CD1c-positive myeloid dendritic cell (primary cell): ENCODE data around the gene HTR4.

Experiments used
- DNase-seq: peaks from one replicate; pipeline ENCODE4 v3.0.0-alpha.2; 2016; ENCODE audit errors: extremely low spot score

The HTR4 gene

DNA sequence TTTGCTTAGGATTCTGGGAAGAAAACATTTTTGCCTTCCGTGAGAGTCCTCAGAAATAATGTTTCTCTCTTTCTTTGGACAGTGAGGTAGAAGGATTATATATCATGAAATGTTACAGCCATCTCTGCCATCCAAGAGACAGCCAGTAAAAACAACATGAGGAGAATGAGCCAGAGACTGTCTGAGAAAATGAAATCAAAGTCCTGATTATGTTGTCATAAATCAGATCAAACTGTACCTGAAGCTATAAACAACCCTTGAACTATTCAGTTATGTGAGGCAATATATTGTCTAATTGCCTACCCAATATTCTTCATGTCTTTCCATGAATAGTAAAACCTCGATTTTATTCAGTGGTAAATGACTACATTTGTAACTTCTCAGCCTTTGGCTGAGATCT lies 9.2 kb upstream of the HTR4 start:
- DNase-seq = no peak

DNA sequence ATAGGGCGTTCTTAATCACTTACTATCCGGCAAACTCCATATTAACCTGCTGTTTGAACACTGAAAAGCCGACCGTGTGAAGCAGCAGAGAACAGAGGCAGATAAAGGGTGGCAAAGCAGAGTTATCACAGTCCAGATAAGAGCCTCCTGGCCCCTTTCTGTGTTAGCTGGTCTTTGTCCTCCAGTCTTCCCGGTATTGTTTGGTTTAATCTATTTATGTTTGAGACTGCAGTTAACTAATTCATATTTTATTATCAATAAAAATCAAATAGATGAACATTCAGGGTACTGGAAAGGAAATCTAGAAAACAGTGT lies 6.0 kb upstream of the HTR4 start:
- no peak for DNase-seq

DNA sequence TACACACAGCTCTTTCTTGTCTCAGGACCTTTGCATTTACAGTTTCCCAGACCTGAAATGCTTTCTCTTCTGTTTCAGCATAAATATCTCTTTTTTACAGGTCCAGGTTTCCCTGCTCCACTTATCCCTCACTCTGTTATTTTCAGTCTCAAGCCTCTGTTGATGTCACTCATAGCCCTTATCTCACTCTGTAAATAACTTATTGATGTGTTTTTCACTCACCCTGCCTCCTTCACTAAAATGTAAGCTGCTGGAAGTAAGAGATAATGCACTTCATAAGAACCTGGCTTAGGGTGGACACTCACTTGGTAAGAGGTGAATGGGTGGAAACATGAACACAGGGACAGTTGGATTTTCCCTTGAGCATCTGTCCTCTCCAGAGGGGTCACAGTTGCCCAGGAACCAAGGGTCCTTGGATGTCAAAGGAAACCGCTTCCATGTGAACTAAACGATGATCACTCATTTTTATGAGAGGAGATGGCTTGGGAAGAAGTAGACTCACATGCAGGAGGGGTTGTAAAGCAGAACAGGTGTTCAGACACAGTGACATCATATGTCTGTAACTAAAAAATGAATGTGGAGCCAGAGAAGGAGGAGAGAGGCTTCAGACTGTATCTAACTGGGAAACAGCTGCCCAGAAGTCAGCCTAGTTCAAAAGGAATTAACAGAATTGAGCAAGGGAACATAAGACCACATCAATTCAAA lies 5.5 kb upstream of the HTR4 start:
- no peak for DNase-seq

GRCh38 chr5:148653291-148653835 lies 964 bp downstream of the HTR4 start:
- DNase-seq = no peak

DNA sequence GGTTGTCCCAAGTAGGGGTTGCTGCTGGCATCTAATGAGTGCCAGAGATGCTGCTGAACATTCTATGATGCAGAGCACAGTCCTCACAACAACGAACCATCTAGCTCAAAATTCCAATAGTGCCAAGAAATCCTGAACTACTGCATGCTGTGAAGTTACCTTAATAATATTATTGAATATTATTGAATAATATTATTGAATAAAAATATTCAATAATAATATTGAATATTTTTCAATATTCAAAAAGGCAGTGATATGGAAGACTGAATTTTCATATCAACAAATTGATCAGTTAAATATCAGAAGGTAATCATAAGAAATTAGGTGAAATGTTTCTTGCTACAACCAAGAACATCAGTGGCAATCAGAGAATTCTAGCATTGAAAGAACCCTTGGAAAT lies 2.8 kb downstream of the HTR4 start:
- no peak for DNase-seq

GRCh38 chr5:148645527-148645926 lies 8.8 kb downstream of the HTR4 start:
- DNase-seq = no peak

DNA sequence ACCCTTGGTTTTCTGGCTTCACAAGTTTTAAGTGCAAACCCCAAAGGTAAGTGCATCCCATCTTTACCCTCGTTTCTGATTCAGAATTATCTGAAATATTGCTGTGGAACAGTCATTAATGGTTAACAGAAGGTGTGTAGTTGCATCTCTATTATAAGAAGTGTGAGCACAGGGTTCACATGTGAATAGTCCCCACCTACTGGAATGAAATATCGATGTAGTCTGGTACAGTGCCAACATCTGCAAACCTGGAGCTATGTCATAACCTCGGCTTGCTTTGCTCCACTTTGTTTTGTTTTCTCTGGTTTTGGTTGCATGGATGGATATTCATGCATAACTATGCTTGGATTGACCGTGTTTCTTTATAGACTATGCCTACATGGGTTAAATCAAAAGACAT lies 12.6 kb downstream of the HTR4 start:
- DNase-seq = no peak

GRCh38 chr5:148640471-148640870 lies 13.9 kb downstream of the HTR4 start:
- no peak for DNase-seq

DNA sequence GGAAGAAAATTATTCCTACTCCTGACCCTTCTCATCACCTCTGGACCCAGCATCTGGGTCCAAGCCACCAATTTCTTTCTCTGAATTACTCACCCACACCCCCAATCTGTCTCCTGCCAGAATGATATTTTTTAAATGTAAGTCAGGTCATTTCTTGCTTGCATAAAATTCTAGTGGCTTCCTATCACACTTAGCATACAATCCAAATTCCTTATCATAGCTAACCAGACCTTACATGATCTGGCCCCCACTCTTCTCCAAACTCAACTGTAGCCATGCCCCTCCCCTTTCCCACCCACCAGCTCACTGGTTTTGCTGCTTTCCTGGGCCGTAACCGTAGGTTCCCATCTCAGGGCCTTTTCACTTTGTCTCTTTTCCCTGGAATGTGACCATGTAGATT lies 15.2 kb downstream of the HTR4 start:
- DNase-seq = no peak

- DNase-seq = no peak
Measured at GRCh38 chr5:148636353-148636752, 18.0 kb downstream of the HTR4 start.

GRCh38 chr5:148635321-148636083 lies 18.8 kb downstream of the HTR4 start:
- DNase-seq = no peak

GRCh38 chr5:148633067-148633377 lies 21.3 kb downstream of the HTR4 start:
- DNase-seq = no peak

GRCh38 chr5:148632255-148633066 lies 21.9 kb downstream of the HTR4 start:
- no peak for DNase-seq

- DNase-seq = no peak
Measured at GRCh38 chr5:148626986-148627385, 27.3 kb downstream of the HTR4 start.

DNA sequence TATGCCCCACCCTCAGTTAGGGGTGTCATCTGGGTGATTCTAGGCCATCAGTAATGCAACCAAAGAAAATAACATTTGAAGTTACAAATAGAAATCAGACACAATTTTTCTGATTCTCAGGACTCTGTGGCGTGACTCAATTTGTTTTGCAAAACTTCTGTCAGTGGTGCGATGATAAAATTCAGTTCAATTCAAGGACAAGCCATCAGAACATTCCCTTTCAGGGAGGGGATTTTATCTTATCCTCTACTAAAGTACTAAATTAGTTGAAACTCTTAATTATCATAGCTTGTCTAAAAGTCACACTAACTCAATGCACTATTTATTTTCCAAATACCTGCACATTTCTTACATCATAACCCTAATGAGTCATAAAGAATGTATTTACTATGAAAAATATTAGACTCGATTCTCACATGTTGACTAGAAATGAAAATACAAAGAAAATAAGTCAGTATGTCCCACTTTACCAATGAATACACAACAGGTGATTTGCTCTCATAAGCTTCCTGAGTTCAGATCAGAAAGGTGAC lies 28.2 kb downstream of the HTR4 start:
- no peak for DNase-seq

DNA sequence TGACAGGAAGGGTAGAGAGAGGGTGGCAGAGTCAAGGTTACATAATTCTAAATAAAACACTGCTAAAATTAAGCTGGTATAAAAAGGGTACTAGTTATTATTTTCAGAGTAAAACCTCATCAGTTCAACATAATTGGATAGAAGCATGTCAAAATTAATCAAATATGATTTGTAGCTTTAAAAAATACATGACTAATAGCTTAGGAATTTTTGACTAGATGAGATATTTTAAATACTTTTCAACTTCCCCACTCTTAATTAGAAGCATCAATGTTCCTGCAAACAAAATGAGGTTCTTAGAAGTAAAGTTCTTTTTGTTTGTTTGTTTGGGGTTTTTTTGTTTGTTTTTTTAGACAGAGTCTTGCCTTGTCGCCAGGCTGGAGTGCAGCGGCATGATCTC lies 29.1 kb downstream of the HTR4 start:
- no peak for DNase-seq

- no peak for DNase-seq
Measured at GRCh38 chr5:148623741-148624140, 30.6 kb downstream of the HTR4 start.

DNA sequence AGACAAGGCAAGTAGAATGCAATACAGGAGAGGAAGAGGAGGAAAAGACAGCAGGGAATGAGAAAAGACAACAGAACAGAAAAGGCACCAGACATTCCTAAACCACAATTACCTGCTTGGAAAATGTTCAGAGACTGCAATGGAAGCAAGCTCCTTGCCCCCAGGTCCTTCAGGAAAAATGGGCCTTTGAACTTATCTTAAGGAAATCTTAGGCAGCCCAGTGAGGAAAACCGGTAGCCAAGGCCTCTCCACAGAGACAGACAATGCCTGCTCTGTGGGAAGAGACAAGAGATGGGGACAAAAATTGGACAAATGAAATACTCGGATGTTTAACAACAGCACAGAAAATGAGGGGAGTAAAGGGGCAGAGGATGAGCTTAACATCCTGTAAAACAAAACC lies 31.2 kb downstream of the HTR4 start:
- no peak for DNase-seq

DNA sequence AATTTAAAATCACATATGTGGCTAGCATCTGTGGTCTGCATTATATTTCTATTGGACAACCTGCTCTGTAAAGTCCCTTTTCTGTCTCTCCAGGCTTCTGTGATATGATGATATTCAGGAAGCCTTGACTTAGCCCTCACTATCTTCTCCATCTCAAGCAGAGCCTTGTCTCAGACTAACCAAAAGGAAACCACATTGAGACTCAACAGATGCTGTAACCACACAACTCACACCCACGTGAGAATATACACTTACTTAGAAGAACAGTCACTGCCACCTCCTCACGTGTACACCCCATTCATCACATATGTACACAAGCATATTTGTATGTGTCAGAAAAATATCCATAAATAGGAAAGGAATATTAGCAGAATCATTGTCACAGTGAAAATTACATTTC lies 33.6 kb downstream of the HTR4 start:
- peak; percentile 20 for DNase-seq

DNA sequence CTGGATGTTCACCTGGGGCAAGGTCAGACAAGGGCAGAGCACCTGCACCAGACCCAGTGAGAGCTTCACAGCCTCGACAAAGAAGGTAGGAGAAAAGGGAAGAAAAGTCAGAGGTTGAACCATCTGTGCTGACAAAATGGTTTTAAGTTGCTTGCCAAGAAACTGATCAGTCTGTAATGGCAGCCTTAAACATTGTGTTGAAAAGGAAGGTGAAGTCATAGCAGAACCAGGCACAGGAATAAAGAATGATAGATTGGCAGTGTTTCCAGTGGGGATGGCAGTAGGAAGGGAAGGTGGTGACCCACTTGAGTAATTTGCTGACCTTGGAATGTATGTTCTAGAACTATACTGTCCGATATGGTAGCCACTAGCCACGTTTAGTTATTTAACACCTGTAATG lies 34.2 kb downstream of the HTR4 start:
- DNase-seq = no peak

- no peak for DNase-seq
Measured at GRCh38 chr5:148619484-148619883, 34.8 kb downstream of the HTR4 start.

- DNase-seq = no peak
Measured at GRCh38 chr5:148615644-148616275, 38.6 kb downstream of the HTR4 start.
